ENCODE results near the gene XYLT1.

DNA sequence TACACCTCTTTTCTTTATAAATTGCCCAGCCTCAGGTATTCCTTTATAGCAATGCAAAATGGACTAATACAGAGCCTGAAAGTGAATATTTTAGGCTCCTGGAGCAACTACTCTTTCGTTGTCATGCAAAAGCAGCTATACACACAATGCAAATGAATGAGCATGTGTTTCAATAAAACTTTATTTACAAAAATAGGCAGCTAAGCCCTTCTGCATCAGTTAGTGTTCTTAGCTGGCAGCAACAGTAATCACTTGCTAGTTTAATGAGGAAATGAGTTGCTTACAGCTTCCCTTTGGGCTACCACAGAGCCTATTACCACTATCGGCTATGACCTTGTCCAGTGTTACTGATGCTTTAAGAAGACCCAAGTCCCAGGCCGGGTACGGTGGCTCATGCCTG lies 402.9 kb downstream of the XYLT1 start:
- TF ChIP-seq, protein P1, sequence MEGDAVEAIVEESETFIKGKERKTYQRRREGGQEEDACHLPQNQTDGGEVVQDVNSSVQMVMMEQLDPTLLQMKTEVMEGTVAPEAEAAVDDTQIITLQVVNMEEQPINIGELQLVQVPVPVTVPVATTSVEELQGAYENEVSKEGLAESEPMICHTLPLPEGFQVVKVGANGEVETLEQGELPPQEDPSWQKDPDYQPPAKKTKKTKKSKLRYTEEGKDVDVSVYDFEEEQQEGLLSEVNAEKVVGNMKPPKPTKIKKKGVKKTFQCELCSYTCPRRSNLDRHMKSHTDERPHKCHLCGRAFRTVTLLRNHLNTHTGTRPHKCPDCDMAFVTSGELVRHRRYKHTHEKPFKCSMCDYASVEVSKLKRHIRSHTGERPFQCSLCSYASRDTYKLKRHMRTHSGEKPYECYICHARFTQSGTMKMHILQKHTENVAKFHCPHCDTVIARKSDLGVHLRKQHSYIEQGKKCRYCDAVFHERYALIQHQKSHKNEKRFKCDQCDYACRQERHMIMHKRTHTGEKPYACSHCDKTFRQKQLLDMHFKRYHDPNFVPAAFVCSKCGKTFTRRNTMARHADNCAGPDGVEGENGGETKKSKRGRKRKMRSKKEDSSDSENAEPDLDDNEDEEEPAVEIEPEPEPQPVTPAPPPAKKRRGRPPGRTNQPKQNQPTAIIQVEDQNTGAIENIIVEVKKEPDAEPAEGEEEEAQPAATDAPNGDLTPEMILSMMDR (IDR thresholded peaks at IDR 0.05) = no peak
- no peak for TF ChIP-seq JUN (CRISPR knock-in tag; IDR thresholded peaks at IDR 0.05)
- TF ChIP-seq, protein P2, sequence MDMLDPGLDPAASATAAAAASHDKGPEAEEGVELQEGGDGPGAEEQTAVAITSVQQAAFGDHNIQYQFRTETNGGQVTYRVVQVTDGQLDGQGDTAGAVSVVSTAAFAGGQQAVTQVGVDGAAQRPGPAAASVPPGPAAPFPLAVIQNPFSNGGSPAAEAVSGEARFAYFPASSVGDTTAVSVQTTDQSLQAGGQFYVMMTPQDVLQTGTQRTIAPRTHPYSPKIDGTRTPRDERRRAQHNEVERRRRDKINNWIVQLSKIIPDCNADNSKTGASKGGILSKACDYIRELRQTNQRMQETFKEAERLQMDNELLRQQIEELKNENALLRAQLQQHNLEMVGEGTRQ (CRISPR knock-in tag; IDR thresholded peaks at IDR 0.05) = no peak
- TF ChIP-seq TCF7 (CRISPR knock-in tag; IDR thresholded peaks at IDR 0.05; ENCODE audit: low read depth) = no peak
